ENCODE measurements around the gene ZNF621. TPM values are rescaled to one million over a fixed set of nuclear protein-coding genes. Genes with fewer than 3 reads are reported as not detected.

The ZNF621 gene
- total and polyA plus RNA-seq, 9 of the 15 experiments (the other 6 are each of a cell fraction or from before 2014, with no cell fraction given) = 4.7 to 28.9 (median 20.6) TPM

GRCh38 chr3:40524568-40525285 is at the start of gene ZNF621 (continued):
- TF ChIP-seq MYC (IDR thresholded peaks at IDR 0.05; ENCODE audit: low read depth, low read length) = peak; percentile 92
- TF ChIP-seq MYC (CRISPR knock-in tag; IDR thresholded peaks at IDR 0.05; ENCODE audit: borderline replicate concordance, low read depth) = peak; percentile 78; the same call in 1 of the 2 replicates
- TF ChIP-seq REST (IDR thresholded peaks at IDR 0.05; ENCODE audit: borderline replicate concordance) = peak; percentile 20; the same call in 1 of the 2 replicates
- peak; percentile 49; the same call in 1 of the 2 replicates for TF ChIP-seq REST (CRISPR knock-in tag; IDR thresholded peaks at IDR 0.05; ENCODE audit: low read depth)
- TF ChIP-seq LCOR (CRISPR knock-in tag; IDR thresholded peaks at IDR 0.05) = peak; percentile 77; the same call in 1 of the 2 replicates
- TF ChIP-seq ZNF146 (CRISPR knock-in tag; IDR thresholded peaks at IDR 0.05; ENCODE audit: unreplicated experiment) = no peak
- 0 out of 2 replicates have a peak, but pooled peaks have one; percentile 36 for TF ChIP-seq HDAC6 (IDR thresholded peaks at IDR 0.05; ENCODE audit: low read depth, low read length)
- peak; percentile 72; the same call in 1 of the 2 replicates for TF ChIP-seq RREB1 (CRISPR knock-in tag; IDR thresholded peaks at IDR 0.05)
- TF ChIP-seq FOXK1 (CRISPR knock-in tag; IDR thresholded peaks at IDR 0.05; ENCODE audit: borderline replicate concordance) = no peak; the same call in 1 of the 2 replicates
- TF ChIP-seq ZNF239 (CRISPR knock-in tag; IDR thresholded peaks at IDR 0.05) = peak; percentile 6; the same call in 1 of the 2 replicates
- peak; percentile 94; the same call in 1 of the 2 replicates for TF ChIP-seq E2F5 (CRISPR knock-in tag; IDR thresholded peaks at IDR 0.05)
